Bronchial epithelial cell (primary cell): ENCODE measurements around the gene COA6. TPM values are rescaled to one million over a fixed set of nuclear protein-coding genes. Genes with fewer than 3 reads are reported as not detected.

Source experiments
- DNase-seq: peaks from one replicate; pipeline ENCODE4 v3.0.0-alpha.2; 2010; ENCODE audit warnings: low read depth
- FAIRE-seq: peaks from 2 replicates; lab custom pipeline; 2011; peaks lifted over from hg19 to GRCh38; lab: Jason Lieb, UNC
- H3K27me3 ChIP-seq: 2 replicates; pipeline ENCODE4 v1.5.1; 2011; ENCODE audit warnings: low read length; ENCODE audit not compliant: control insufficient read depth, insufficient read depth
- H3K36me3 ChIP-seq: 2 replicates; pipeline ENCODE4 v1.5.1; 2011; ENCODE audit warnings: low read length; ENCODE audit not compliant: control insufficient read depth, insufficient read depth
- H3K4me3 ChIP-seq: 2 replicates; pipeline ENCODE4 v1.5.1; 2011; ENCODE audit warnings: mild to moderate bottlenecking, low read depth, low read length, control low read depth
- total RNA-seq: library from RNA; depleted of rRNA; stranded (reverse); fragments of >200 nt; gene quantifications from 2 replicates; pipeline ENCODE4 v1.2.1, GENCODE V29; 2014
- TF ChIP-seq, protein P1 (sequence below): IDR thresholded peaks from 2 replicates; pipeline ENCODE4 v1.5.1; 2011; ENCODE audit warnings: mild to moderate bottlenecking, moderate library complexity, low read length, control low read depth, inconsistent platforms; ENCODE audit not compliant: insufficient read depth, severe bottlenecking

COA6 gene
- total RNA-seq, 1 donor from 2014 or later = 29.7 TPM

DNA sequence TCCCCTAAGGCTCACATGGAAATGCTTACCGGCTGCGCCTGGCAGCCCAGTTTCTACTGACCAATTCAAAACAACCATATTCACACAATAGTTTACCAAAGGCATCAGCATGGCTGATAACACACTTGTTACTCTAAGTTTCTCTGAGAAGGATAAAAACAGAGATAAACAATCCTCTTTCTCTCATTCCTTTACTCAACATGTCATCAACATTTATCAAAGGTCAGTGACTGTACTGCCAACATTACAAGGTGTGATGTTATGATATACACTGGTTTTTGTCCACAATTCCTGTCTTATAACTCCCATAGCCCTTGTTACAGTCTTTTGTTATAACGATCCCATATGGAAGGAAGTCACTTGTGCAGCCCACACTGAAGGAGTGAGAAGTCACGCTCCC lies 33.6 kb downstream of the COA6 start:
- Histone ChIP-seq H3K4me3 (no peak overlapping the region), H3K36me3 (no peaks in the 10 kb centered on the region), H3K27me3 (no peaks in the 10 kb centered on the region)
- FAIRE-seq (no peak), DNase-seq (no peak)
- TF ChIP-seq, protein P1, sequence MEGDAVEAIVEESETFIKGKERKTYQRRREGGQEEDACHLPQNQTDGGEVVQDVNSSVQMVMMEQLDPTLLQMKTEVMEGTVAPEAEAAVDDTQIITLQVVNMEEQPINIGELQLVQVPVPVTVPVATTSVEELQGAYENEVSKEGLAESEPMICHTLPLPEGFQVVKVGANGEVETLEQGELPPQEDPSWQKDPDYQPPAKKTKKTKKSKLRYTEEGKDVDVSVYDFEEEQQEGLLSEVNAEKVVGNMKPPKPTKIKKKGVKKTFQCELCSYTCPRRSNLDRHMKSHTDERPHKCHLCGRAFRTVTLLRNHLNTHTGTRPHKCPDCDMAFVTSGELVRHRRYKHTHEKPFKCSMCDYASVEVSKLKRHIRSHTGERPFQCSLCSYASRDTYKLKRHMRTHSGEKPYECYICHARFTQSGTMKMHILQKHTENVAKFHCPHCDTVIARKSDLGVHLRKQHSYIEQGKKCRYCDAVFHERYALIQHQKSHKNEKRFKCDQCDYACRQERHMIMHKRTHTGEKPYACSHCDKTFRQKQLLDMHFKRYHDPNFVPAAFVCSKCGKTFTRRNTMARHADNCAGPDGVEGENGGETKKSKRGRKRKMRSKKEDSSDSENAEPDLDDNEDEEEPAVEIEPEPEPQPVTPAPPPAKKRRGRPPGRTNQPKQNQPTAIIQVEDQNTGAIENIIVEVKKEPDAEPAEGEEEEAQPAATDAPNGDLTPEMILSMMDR = no peak

- DNase-seq = no peak
- H3K36me3 ChIP-seq = no peaks in the 10 kb centered on the region
- no peak for FAIRE-seq
- no peak overlapping the region for H3K4me3 ChIP-seq
- no peaks in the 10 kb centered on the region for H3K27me3 ChIP-seq
- TF ChIP-seq, protein P1 = no peak
Observed at GRCh38 chr1:234408757-234409156, 35.5 kb downstream of the COA6 start.

GRCh38 chr1:234409328-234409727 lies 36.1 kb downstream of the COA6 start:
- Histone ChIP-seq H3K27me3 (no peaks in the 10 kb centered on the region), H3K4me3 (no peak overlapping the region), H3K36me3 (no peaks in the 10 kb centered on the region)
- FAIRE-seq (no peak), DNase-seq (no peak)
- TF ChIP-seq, protein P1 = no peak

DNA sequence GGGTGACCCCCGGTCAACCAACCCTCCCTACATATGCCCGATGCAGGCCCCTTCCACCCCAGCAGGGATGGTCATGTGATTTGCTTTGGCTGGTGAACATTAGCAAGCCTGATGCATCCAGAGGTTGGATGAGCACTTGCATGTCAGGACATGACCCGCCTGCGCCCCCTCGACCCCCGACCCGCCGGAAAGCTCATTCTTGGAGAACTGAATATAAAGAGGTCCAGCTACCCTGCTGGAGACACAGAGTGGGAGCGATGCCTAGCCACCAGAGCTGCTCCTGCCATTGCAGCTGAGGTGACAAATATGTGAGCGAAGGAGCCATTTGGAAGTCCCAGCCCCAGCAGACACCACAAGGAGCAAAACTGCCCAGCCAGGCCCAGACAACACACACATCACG lies 39.6 kb downstream of the COA6 start:
- FAIRE-seq (no peak), DNase-seq (no peak)
- TF ChIP-seq, protein P1 = no peak
- Histone ChIP-seq H3K36me3 (no peaks in the 10 kb centered on the region), H3K27me3 (no peaks in the 10 kb centered on the region), H3K4me3 (no peak overlapping the region)

- Histone ChIP-seq H3K4me3 (no peak overlapping the region), H3K27me3 (no peaks in the 10 kb centered on the region), H3K36me3 (peaks cover under 1% of the 10 kb centered on the region)
- TF ChIP-seq, protein P1 = no peak
- no peak for DNase-seq
- no peak for FAIRE-seq
Observed at GRCh38 chr1:234413485-234413884, 40.2 kb downstream of the COA6 start.

DNA sequence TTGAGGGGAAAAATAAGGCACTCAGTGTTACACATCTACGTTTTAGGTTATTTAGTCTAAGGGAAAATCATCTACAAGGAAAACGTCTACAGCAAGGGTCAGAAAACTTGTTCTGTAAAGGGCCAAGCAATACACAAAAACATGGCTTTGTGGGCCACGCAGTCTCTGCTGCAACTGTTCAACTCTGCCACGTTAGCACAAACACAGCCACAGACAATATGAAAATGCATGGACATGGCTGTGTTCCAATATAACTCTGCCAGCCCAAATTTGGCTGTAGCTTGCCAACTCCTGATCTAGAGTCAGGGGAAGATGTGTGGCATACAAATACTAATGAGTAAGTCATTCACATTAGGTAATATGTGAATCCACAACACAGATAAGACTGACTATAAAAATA lies 40.7 kb downstream of the COA6 start:
- no peak for FAIRE-seq
- no peaks in the 10 kb centered on the region for H3K27me3 ChIP-seq
- H3K36me3 ChIP-seq = peaks cover 1% of the 10 kb centered on the region
- no peak for DNase-seq
- TF ChIP-seq, protein P1 = no peak
- no peak overlapping the region for H3K4me3 ChIP-seq
